ENCODE measurements around the gene POLE3. TPM values are rescaled to one million over a fixed set of nuclear protein-coding genes. Genes with fewer than 3 reads are reported as not detected.
A peak's percentile ranks its signal among the peaks of the same experiment; 100 is the strongest.

The POLE3 gene
- total and polyA plus RNA-seq, 9 of the 15 experiments (the other 6 are each of a cell fraction or from before 2014, with no cell fraction given) = 52.6 to 179 (median 110) TPM

DNA sequence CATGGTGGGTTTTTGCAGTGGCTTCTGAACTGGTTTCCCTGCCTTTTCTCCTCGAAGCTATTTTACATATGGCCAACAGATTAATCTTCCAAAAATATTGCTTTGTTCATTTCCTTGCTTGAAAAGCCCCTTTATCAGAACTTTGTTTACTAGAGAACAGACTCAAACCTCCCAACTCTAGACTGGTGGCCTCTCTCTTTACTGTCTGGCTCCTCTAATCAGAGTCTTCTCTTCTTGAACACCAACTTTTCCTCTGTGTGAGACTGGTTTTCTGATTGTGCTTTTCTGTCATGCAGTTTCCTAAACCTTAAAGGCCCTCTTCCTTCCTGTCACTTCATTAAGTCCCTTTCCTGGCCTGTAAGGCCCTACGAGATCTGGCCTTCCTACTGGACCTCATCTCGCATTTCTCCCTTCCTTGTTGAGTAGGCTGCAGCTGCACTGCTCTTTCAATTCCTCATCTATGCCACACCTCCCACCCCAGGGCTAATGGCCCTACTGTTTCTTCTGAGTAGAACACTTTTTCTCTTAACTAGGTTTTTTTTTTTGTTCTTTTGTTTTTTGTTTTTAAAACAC is 5.8 kb upstream of the POLE3 start:
- CTCF ChIA-PET (ENCODE audit: low intra/inter-chr PET ratio) = no interaction called here
- intact Hi-C loops (cut with micrococcal nuclease) (no loop called here), in situ Hi-C loops (cut with MboI) (no loop called here)
- H3K36me3 ChIP-seq (ENCODE audit: control insufficient read depth, insufficient read depth, low read length) = no peaks in the 10 kb centered on the region
- H3K9ac ChIP-seq (ENCODE audit: insufficient read depth in 1 of 2, low read depth in 2 of 2, low read length in 2 of 2) = no peak overlapping the region
- no peaks in the 10 kb centered on the region for H3K9me1 ChIP-seq (ENCODE audit: control insufficient read depth, insufficient read depth, low read length)
- H3K27me3 ChIP-seq (ENCODE audit: control insufficient read depth in 2 of 2, insufficient read depth in 2 of 2, low read length in 2 of 2) = no peaks in the 10 kb centered on the region
- peak in 1 of 4 experiments; percentile 20 for DNase-seq (ENCODE audit: extremely low read depth in 1 of 4, low spot score in 3 of 4)
- no peaks in the 10 kb centered on the region for H3K79me2 ChIP-seq (ENCODE audit: control insufficient read depth, insufficient read depth, low read length)
- BruUV-seq (replicated peaks) = no TSS peak
- WGBS (ENCODE audit: insufficient coverage, low coverage, missing lambda C conversion rate) = 34% methylated on average over 3 of the region's 3 CpGs
- no peak overlapping the region for H3K4me3 ChIP-seq
- H3K9me3 ChIP-seq (replicated peaks; ENCODE audit: control insufficient read depth, insufficient read depth, low read depth, low read length) = no peaks in the 10 kb centered on the region
- peak; percentile 63 for ATAC-seq
- no peak overlapping the region for H3K27ac ChIP-seq (ENCODE audit: extremely low read depth, low read depth, low read length)
- peaks cover 5 to 6% of the 10 kb centered on the region in 2 experiments; a peak in 2 of 5 replicates for H3K4me1 ChIP-seq (replicated peaks in 1 of 2; ENCODE audit: control insufficient read depth in 2 of 2, insufficient read depth in 2 of 2, low read length in 2 of 2)
- TF ChIP-seq KAT2B (IDR thresholded peaks at IDR 0.05; ENCODE audit: low read depth, low read length) (no peak), FOXJ2 (tag; IDR thresholded peaks at IDR 0.05) (no peak), ZNF561 (CRISPR knock-in tag; conservative IDR thresholded peaks at IDR 0.05) (no peak)
- TF ChIP-seq, protein P1, sequence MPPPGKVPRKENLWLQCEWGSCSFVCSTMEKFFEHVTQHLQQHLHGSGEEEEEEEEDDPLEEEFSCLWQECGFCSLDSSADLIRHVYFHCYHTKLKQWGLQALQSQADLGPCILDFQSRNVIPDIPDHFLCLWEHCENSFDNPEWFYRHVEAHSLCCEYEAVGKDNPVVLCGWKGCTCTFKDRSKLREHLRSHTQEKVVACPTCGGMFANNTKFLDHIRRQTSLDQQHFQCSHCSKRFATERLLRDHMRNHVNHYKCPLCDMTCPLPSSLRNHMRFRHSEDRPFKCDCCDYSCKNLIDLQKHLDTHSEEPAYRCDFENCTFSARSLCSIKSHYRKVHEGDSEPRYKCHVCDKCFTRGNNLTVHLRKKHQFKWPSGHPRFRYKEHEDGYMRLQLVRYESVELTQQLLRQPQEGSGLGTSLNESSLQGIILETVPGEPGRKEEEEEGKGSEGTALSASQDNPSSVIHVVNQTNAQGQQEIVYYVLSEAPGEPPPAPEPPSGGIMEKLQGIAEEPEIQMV (tag; conservative IDR thresholded peaks at IDR 0.05; ENCODE audit: low read depth) = no peak
- TF ChIP-seq, protein P2, sequence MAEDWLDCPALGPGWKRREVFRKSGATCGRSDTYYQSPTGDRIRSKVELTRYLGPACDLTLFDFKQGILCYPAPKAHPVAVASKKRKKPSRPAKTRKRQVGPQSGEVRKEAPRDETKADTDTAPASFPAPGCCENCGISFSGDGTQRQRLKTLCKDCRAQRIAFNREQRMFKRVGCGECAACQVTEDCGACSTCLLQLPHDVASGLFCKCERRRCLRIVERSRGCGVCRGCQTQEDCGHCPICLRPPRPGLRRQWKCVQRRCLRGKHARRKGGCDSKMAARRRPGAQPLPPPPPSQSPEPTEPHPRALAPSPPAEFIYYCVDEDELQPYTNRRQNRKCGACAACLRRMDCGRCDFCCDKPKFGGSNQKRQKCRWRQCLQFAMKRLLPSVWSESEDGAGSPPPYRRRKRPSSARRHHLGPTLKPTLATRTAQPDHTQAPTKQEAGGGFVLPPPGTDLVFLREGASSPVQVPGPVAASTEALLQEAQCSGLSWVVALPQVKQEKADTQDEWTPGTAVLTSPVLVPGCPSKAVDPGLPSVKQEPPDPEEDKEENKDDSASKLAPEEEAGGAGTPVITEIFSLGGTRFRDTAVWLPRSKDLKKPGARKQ (CRISPR knock-in tag; IDR thresholded peaks at IDR 0.05) = no peak
- H3K4me2 ChIP-seq (ENCODE audit: insufficient read depth, low read length) = no peak overlapping the region
- H4K20me1 ChIP-seq (replicated peaks; ENCODE audit: control insufficient read depth, insufficient read depth, low read length) = no peaks in the 10 kb centered on the region
- peak overlapping the region; percentile 77 for H2AFZ ChIP-seq (ENCODE audit: low read depth, low read length)
- POLR2A ChIA-PET = interaction anchor here (1.2 kb wide), 1 partner anchor 39 kb away, joined by 3 read pairs; no protein-coding TSS in a partner anchor
- FAIRE-seq = peak; percentile 35
